NCI-H2171 (cell line): ENCODE measurements around the gene SDR42E2.
"Not testable (repeated sequence)": the region's sequence is repeated elsewhere in the genome, so short reads cannot be mapped to it uniquely, and the experiment has no call there.

ENCODE experiments used
- DNase-seq: peaks from one replicate; lab custom pipeline; 2025; lab: John Stamatoyannopoulos, UW

Gene SDR42E2

DNA sequence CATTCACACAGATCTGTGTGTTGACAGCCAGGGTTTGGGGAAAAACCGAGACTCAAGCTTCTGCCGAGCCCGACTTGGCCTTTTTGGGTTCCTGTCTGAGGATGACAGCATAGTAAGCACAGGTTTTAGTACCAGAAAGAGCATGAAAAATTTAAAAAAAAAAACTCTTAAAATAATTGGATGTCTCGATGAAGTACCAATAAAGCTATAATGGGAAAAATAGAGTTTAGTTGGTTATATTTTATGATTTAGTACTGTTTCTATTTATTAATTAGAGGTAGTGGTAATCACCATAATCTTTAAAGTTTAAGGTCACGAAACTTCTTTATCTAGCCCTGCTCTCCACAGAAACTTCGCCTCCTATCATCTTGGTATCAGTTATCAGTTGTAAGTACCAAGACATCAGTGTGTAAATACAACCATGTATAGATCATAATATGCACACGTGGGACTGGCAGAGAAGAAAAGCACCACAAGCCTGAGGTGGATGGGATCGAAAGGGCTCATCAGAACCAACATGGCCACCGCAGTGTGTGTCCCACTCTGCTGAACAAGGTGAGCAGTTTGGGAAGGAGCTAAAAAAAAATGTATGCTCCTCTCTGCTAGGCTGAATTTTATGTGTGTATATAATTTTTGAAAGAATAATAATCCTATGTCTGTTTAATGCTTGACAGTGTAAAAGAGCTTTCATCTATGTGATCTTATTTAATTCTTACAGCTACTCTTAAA, 29.4 kb downstream of the SDR42E2 start:
- DNase-seq, result no peak

DNA sequence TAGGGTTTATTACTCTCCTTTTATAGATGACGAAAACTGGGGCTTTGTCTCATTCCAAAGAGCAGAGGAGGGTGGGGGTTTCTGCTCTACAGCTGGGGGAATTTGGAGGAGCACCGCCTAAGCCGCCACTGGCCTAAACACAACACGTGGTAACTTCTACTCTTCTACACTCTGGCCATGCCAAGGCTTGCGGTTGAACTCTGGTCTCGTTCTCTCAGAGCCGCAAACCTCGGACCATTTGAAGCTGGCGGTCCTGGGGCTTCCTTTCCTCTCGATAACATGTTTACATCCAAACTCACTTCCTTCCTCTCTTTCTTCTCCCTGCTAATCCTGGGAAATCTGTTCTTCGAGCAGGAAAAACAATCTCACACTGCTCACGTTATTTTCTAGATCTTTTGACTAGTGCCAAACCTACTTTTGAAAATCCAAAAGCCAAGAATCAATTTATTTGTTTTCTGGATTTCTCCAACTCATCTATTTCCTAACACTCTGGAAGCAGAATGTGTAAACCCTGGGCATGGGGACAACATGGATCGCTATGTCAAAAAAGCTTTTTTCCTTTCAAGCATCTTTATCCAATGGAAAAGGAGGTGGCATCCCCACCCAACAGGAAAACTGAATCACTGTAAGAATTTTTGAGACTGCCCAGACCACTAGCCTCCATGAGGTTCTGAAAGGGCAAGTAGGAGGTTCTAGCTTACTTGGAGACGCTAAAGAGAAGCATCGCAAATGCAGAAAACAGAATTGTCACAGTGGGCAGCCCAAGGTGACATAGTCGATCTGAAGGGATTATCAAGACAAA, 30.2 kb downstream of the SDR42E2 start:
- DNase-seq, result no peak

GRCh38 chr16:22193063-22193411, 30.7 kb downstream of the SDR42E2 start:
- no peak for DNase-seq

DNA sequence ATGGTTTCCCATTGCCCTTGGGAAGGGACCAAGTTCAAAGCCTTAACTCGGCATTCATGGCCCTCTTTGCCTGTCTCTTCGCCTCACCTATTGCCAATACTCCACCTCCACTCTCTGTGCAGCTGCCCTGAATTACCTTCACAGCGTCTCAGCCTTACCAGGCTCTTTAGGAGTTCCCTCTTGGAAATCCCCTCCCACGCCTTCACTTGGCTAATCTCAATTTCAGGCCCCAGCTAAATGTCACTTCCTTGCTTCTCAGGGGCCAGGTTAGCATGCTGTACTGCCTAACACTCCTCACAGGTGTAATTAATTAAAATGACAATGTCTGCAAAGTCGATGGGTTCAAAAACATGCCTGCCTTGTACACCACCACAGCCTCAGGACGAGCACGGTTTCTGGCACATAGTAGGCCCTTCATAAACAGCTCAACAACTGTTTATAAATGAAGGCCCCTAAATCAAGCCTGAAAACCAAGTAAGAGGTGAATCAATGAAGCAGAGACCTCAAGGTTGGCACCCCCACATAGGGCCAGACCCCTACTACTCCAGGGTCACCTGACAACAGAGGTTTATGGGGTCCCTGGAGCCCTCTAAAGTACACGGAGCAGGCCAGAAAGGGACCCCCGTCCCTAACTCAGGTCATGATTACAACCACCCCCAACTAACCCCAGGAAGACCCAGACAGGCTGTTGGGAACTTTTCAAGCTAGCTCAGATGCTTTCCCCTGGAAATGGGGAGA, 32.6 kb downstream of the SDR42E2 start:
- DNase-seq, result no peak

DNA sequence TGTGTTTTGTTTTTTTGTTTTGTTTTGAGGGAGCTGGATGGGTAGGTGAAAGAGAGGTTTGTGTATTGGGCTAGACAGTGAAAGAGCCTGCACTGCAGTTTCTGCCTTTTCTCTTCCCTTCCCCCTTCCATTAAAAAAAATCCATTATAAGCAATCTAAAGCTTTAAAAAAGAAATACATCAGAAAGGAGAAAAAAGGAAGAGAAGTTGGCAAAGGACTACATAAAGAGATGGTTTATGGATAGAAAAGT, 33.1 kb downstream of the SDR42E2 start:
- DNase-seq, result no peak

- peak; percentile 60 for DNase-seq
These were observed 33.6 kb downstream of the SDR42E2 start for GRCh38 chr16:22195695-22196558.

DNA sequence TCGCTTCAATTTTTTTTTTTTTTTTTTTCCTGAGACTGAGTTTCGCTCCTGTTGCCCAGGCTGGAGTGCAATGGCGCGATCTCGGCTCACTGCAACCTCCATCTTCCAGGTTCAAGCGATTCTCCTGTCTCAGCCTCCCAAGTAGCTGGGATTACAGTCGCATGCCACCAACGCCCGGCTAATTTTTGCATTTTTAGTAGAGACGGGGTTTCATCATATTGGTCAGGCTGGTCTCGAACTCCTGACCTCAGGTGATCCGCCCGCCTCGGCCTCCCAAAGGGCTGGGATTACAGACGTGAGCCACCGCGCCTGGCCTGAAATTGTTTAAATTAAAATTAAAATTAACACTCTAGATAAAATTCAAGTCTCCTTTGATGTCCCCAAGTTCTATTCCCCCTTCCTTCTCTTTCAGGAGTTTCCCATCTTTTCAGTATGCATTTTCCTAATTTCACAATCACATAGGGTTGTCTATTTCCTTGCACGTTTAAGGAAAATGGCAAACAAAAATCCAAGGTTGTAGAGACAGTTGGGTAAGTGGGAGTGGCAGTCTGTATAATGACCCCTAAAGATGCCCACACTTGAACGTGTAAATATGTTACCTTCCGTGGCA, 34.4 kb downstream of the SDR42E2 start:
- DNase-seq, result not testable (repeated sequence)

DNA sequence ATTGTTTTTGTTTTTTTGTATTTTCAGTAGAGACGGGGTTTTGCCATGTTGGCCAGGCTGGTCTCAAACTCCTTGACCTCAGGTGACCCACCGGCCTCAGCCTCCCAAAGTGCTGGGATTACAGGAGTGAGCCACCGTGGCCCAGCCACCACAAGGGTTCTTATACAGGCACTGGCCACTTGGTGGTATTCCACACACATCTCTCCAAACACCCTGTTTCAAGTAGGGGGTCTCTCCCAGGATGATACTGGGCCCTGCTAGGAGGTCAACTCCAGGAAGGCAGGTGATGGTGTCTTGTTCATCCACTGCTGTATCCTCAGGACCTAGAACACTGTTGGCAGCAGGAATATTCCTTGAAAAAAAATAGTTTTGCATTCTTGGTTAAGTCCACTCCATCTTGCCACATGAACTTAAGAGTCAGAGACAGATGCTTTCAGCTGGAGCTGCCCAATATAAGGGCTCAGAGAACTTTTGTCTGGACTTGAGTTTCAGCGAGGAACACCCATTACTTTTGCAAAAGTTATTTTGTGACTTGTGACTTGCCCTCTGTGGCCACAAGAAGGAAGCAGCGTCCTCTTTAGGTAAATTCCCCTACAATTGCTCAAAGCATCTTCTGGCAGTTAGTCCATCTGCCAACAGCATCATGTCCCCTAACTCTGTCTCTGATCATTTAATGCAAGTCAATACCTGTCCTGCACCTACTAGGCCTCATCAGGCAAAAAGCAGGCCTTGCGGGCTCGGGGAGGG, 36.4 kb downstream of the SDR42E2 start:
- no peak for DNase-seq

GRCh38 chr16:22202261-22202637, 39.9 kb downstream of the SDR42E2 start:
- DNase-seq, result no peak

- no peak for DNase-seq
These were observed 40.8 kb downstream of the SDR42E2 start for GRCh38 chr16:22203091-22203490.

DNA sequence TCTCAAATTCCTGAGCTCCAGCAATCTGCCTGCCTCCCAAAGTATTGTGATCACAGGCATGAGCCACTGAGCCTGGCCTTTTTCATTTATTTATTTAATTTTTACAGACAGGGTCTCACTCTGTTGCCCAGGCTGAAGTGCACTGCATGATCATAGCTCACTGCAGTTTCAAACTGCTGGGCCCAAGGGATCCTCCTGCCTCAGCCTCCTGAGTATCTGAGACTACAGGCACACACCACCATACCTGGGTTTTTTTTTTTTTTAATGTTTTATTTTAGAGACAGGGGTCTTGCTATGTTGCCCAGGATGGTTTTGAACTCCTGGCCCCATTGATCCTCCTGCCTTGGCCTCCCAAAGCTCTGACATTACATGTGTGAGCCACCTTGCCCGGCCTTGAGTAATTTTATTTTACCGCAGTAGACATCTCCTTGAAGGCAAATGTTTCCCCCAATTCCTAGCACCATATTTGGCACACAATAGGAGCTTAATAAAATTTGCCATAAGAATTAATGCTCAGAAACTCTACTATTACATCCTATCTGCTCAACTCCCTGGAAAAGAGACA, 41.9 kb downstream of the SDR42E2 start:
- no peak for DNase-seq

DNA sequence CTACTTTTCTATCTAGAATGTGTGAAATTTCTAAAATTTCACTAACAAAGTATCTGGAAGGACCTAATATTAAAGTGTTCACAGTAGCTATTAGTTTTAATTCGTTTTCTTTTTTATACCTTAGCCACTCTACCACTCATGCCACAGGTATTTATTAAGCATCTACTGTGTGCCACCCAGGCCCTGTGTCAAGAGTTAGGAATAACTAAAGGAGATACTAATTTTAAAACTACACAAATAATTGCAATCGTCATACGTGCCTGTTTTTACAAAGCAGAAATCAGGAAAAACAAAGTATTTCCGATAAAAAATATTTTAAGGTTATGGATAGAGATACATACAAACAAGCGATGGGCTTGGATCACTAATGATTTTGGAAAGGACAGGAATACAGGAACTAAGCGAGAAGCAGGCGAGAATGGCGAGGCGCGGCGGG, 43.3 kb downstream of the SDR42E2 start:
- DNase-seq, result no peak

DNA sequence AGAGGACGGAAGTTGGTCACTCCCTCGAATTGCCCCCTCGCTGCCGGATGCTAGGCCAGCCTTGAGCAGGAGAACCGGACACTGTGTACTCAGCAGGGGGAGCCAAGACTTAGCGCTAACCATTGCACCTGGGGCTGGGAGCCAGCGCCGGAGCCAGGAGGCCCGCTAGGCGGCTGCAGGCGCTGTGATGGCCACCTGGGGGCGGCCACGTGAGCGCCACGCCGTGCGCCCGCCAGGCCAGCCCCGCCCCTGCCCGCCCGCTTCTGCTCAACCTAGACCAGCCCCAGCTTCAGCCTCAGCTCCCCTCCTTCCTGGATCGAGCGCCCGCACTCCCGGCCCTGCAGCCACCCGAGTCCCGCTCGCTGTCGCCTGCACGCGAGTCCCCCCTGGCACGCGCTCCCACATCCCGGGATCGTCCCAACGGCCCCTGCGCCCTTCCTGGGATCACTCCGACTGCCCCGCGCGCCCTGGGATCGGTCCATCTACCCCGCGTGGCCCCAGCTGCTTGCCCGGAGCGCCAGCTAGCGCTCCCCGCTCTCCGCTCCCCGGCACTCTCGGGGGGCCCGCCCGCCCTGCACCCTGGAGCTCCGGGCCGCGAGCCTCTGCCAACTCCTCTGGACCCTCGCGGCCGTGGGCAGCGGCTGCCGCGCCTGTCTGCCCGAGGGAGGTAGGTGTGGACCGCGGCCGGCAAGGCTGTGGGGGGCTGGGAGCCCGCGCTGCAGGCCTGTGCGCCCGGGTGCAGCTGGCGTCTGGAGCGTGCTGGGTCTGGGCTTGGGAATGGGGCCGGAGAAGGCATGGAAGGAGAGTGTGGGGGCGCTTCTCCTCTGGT, 43.9 kb downstream of the SDR42E2 start, which contains the start of gene EEF2K:
TSS of gene EEF2K (plus strand) at position 266 of the 829 bp plus-strand sequence. CDS start 19,452 bp downstream, outside the sequence.
- DNase-seq, result peak; percentile 78

DNA sequence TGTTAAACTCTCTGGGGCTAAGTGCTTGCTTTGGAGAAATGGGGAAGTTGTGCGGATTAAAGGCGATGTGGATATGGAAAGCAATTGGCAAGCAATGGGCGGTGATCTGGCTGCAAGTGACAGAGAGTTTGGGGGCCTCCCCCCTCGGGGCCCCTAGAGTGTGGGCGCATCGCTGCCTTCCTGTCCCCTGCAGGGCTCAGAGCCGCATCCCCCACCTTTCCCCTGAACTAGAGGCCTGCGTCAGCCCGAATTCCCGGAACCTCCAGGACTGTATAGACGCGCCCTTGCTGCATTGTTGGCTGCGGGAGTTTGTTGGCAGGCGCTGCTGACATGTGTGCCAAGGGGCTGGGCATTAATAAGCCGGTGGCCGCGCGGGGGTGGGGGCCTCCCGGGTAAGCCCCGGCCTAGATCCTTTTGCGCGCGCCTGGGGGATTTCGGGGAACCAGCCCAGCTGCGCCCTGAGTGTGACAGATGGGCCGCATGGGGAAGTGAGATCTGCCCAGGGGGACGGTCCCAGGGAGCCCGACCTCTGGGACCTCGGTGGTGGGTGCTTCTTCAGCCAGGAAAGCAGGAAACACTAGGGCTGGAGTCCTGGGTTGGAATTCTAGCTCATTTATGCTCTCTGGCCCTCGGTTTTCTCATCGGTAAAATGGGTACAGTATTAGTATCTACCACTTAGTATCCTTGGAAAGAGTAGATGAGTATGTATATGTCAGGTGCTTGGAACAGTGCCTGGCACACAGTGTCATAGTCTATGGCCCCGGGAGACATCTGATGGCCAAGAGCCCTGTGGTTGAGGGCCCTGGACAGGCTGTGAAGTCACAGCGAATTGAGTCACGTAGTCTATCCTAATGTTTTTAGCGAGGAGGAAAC, 44.8 kb downstream of the SDR42E2 start:
- DNase-seq, result peak; percentile 46

DNA sequence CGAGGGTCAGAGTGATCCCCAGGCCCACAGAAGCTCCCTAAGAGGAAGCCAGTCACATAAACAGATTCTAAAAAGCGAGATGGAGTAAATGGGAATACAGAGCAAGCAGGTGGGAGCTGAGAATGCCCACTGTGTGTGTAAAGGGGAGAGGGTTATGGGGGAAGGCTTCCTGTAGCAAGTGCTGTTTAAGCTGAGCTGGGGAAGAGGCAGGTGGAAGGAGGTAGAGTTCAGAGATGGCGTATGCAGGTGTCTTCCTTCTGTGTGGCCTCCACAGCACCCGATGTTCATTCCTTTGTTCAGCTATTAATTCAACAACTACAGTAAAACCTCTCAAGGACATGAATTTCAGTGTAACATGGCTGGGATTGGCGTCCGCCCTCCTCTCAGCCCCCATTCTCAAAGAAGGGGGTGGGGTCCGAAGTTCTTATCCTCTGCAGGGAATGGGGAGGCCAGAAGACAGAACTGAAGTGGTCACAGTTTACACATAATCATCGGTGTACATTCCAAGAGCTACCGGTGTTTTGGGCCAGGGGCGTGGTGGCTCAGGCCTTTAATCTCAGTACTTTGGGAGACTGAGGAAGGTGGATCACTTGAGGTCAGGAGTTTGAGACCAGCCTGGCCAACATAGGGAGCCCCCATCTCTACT, 45.5 kb downstream of the SDR42E2 start:
- no peak for DNase-seq

DNA sequence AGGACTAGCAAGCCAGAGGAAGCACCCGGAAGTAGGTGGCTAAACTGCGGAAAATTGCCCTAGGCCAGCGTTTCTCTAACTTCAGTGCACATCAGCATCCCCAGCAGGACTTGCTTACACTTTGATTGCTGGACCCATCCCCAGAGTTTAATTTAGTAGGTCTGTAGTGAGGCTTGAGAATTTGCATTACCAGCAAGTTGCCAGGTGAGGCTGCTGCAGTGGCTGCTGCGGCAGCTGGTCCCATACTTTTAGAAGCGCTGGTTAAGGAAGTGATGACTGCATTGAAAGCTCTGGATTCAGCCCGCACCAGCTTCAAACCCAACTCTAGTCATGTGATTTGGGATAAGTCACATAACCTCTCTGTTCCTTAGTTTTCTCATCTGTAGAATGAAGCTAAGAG, 48.0 kb downstream of the SDR42E2 start:
- no peak for DNase-seq

- DNase-seq, result no peak
These were observed 48.5 kb downstream of the SDR42E2 start for GRCh38 chr16:22210854-22211253.

DNA sequence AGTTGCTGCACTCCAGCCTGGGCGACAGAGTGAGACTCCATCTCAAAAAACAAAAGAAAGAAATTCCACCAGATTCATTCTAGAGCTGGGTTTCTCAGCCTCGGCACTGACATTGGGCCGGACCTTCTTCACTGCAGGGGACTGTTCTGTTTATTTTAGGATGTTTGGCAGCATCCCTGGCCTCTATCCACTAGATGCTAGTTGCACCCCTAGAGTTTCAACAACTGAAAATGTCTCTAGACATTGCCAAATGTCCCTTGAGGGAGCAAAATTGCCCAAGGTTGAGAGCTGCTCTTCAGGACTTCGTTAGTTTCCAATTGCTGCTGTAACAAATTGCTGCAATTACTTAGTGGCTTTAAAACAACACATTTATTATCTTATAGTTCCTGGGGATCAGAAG, 50.9 kb downstream of the SDR42E2 start:
- no peak for DNase-seq
